RWPE2 (cell line): ENCODE measurements around the gene ADCYAP1R1.

Experiments used
- ATAC-seq: fragments of 200-7000 bp; cut with Tn5 transposase; 3 replicates; pipeline ENCODE4 v1.9.1; 2021; ENCODE audit warnings: low read depth
- DNase-seq: peaks from one replicate; pipeline ENCODE4 v3.0.0-alpha.2; 2020; ENCODE audit warnings: low spot score
- H3K27ac ChIP-seq: fragments of 450-650 bp; 2 replicates; pipeline ENCODE4 v1.5.1; 2017; ENCODE audit warnings: mild to moderate bottlenecking; ENCODE audit not compliant: poor library complexity, severe bottlenecking
- H3K27me3 ChIP-seq: fragments of 250-450 bp; sonication (Bioruptor Pico); 2 replicates; pipeline ENCODE4 v1.5.1; 2021; ENCODE audit warnings: mild to moderate bottlenecking, moderate library complexity; ENCODE audit not compliant: insufficient read depth, poor library complexity, severe bottlenecking
- H3K36me3 ChIP-seq: fragments of 250-450 bp; sonication (Bioruptor Pico); 2 replicates; pipeline ENCODE4 v1.5.1; 2020; ENCODE audit warnings: low read depth, mild to moderate bottlenecking, moderate library complexity
- H3K4me1 ChIP-seq: fragments of 250-450 bp; sonication (Bioruptor Pico); 2 replicates; pipeline ENCODE4 v1.5.1; 2021; ENCODE audit warnings: mild to moderate bottlenecking, moderate library complexity; ENCODE audit not compliant: insufficient read depth, poor library complexity, severe bottlenecking
- H3K4me3 ChIP-seq: fragments of 250-450 bp; sonication (Bioruptor Pico); 2 replicates; pipeline ENCODE4 v1.5.1; 2021; ENCODE audit warnings: mild to moderate bottlenecking, moderate library complexity; ENCODE audit not compliant: severe bottlenecking
- H3K9me3 ChIP-seq: fragments of 250-450 bp; sonication (Bioruptor Pico); 2 replicates; pipeline ENCODE4 v1.5.1; 2021; ENCODE audit warnings: mild to moderate bottlenecking, moderate library complexity; ENCODE audit not compliant: severe bottlenecking
- CTCF ChIP-seq: fragments of 450-650 bp; IDR thresholded peaks from one replicate; pipeline ENCODE4 v1.5.1; 2017; ENCODE audit warnings: mild to moderate bottlenecking, moderate library complexity; ENCODE audit not compliant: poor library complexity, severe bottlenecking

ADCYAP1R1 gene

DNA sequence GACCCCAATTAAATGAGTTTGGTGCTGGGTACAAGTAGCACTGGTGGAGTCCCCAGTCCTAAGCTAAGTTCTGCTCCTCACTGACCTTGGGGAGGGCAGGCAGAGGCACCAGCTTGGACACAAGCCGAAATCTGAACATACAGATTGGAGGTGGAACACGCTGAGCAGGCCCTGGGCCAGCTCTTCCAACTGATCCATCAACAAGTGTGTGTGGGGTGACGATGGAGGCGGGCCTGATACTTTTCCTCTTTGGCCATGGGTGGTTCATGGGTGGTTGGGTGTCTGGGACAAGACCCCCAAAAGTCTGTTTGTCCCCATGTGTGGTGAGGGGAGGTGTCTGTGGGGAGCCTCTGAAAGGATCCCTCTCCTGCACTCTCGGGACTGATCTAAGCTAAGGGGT is 1.9 kb downstream of the ADCYAP1R1 start:
- Histone ChIP-seq H3K9me3 (no peaks in the 10 kb centered on the region), H3K27me3 (peaks cover 53% of the 10 kb centered on the region), H3K4me1 (no peaks in the 10 kb centered on the region), H3K27ac (no peak overlapping the region), H3K36me3 (no peaks in the 10 kb centered on the region), H3K4me3 (no peak overlapping the region)
- no peak for TF ChIP-seq CTCF
- DNase-seq (no peak), ATAC-seq (no peak)

DNA sequence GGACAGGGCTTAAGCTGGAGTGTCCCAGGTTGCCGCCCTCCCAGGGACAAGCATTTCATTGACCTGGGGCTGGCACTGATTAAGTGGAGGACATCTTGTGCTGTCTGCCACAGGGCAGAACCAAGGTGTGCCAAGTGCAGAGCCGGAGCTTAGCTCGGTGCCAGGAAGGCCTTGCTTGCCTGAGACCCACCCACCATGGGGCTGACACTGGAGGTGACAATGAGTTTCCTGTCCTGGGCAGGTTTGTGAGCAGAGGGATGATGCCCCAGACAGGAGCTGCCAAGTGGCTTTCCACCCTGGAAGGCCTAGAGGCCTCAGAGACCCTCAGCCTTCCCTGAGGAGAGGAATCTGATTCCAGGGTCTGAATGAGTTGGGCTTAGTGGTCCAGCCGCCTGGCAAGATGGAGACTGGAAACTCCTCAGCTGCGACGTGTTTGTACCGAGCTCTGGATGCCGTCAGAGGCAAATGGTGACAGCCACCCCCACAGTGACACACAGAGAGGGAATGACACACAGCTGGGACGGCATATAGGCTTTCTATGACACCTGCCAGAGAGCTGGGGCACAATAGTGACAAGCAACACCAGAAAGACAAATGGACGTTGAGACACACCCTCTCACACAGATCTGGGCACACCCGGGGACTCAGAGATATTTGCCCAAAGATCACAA is 2.6 kb downstream of the ADCYAP1R1 start:
- H3K27ac ChIP-seq, result no peak overlapping the region
- ATAC-seq (no peak), DNase-seq (no peak)
- H3K4me3 ChIP-seq, result no peak overlapping the region
- H3K9me3 ChIP-seq, result no peaks in the 10 kb centered on the region
- no peaks in the 10 kb centered on the region for H3K36me3 ChIP-seq
- H3K4me1 ChIP-seq, result no peaks in the 10 kb centered on the region
- no peak for TF ChIP-seq CTCF
- peaks cover 49% of the 10 kb centered on the region for H3K27me3 ChIP-seq

- TF ChIP-seq CTCF, result no peak
- H3K4me1 ChIP-seq, result no peaks in the 10 kb centered on the region
- H3K4me3 ChIP-seq, result no peak overlapping the region
- H3K27ac ChIP-seq, result no peak overlapping the region
- H3K36me3 ChIP-seq, result no peaks in the 10 kb centered on the region
- no peaks in the 10 kb centered on the region for H3K9me3 ChIP-seq
- ATAC-seq (no peak), DNase-seq (no peak)
- peaks cover 42% of the 10 kb centered on the region for H3K27me3 ChIP-seq
These were observed 3.4 kb downstream of the ADCYAP1R1 start for GRCh38 chr7:31055471-31055870.

DNA sequence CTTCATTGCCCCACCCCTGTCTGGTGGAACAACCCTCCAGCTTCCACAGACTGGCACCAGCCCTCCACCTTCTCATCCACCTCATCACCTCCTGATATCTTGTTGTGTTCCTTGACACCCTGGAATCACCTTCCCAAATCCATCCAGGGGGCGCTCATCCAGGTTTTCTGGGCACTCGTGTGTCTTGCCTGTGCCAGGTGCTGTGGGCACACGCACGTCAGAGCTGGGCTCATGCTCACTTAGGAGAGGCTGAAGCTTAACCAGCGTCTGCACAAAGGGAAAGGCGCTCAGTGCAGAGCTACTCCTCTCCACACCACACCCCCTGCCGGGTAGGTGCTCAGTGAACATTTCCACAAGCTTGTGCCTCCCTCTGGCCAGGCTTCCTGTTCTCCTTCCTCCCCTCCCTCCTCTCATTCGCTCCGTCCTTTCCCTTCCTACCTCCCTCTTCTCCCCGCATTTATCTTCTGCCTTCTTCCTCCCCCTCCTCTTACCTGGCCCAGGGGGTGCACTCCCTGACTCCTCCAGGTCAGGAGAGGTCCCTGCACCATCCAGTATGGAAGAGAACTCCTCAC is 4.8 kb downstream of the ADCYAP1R1 start:
- H3K4me3 ChIP-seq, result no peak overlapping the region
- peaks cover 28% of the 10 kb centered on the region for H3K27me3 ChIP-seq
- TF ChIP-seq CTCF, result no peak
- ATAC-seq (no peak; the same call in 2 of the 3 replicates), DNase-seq (no peak)
- no peaks in the 10 kb centered on the region for H3K36me3 ChIP-seq
- H3K27ac ChIP-seq, result no peak overlapping the region
- no peaks in the 10 kb centered on the region for H3K4me1 ChIP-seq
- no peaks in the 10 kb centered on the region for H3K9me3 ChIP-seq

GRCh38 chr7:31058122-31058521 is 6.0 kb downstream of the ADCYAP1R1 start:
- Histone ChIP-seq H3K27me3 (peaks cover 20% of the 10 kb centered on the region), H3K36me3 (no peaks in the 10 kb centered on the region), H3K4me3 (no peak overlapping the region), H3K9me3 (no peaks in the 10 kb centered on the region), H3K4me1 (no peaks in the 10 kb centered on the region), H3K27ac (no peak overlapping the region)
- no peak for DNase-seq
- no peak for TF ChIP-seq CTCF
- ATAC-seq, result peak; percentile 34; the same call in 1 of the 3 replicates
